Vein endothelial cell (primary cell): Measurements from ENCODE around the gene SIRT3. TPM values are rescaled to one million over a fixed set of nuclear protein-coding genes. Genes with fewer than 3 reads are reported as not detected.

Experiments used
- total RNA-seq: library from RNA; depleted of rRNA; stranded (reverse); fragments of >200 nt; gene quantifications from 2 replicates; pipeline ENCODE4 v1.2.3, GENCODE V29; 2012

Gene SIRT3
- 6.7 and 10.1 TPM in 2 replicates for total RNA-seq

DNA sequence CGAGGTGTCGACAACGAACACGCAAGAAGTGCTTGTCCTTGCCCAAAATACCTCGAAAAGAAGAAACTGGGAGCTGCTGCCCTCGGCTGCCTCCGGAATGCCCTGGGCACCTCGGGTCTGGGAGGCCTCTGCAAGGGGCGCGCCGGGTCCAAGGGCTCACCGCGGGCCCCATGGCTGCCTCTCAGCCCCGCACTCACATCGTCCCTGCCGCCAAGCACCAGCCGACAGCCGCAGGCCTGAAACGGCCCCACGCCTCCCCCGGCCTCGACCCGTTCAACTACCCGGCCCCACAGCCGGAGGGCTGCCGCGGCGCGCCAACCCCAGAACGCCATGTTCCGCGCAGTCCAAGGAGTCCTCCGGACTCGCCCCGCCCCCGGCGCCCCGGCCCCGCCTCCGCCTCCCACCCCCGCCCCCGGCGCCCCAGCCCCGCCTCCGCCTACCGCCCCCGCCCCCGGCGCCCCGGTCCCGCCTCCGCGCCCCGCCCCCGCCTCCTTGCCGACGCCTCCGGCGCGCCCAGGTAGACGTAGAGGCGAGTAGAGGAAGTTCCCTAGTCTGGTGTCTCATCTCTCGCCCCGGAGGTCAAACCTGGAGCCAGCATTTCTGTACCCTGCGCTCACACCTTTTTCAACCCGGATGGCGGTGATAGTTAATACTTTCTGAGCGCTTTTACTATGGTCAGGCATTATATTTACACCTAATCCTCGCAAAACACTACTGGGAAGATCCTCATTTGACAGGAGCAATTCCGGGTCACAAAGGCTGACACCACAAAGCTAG, at the start of gene SIRT3:
SIRT3 (minus strand) TSS at position 346 of the 777 bp plus-strand sequence; CDS start at position 332, 14 bp downstream.

DNA sequence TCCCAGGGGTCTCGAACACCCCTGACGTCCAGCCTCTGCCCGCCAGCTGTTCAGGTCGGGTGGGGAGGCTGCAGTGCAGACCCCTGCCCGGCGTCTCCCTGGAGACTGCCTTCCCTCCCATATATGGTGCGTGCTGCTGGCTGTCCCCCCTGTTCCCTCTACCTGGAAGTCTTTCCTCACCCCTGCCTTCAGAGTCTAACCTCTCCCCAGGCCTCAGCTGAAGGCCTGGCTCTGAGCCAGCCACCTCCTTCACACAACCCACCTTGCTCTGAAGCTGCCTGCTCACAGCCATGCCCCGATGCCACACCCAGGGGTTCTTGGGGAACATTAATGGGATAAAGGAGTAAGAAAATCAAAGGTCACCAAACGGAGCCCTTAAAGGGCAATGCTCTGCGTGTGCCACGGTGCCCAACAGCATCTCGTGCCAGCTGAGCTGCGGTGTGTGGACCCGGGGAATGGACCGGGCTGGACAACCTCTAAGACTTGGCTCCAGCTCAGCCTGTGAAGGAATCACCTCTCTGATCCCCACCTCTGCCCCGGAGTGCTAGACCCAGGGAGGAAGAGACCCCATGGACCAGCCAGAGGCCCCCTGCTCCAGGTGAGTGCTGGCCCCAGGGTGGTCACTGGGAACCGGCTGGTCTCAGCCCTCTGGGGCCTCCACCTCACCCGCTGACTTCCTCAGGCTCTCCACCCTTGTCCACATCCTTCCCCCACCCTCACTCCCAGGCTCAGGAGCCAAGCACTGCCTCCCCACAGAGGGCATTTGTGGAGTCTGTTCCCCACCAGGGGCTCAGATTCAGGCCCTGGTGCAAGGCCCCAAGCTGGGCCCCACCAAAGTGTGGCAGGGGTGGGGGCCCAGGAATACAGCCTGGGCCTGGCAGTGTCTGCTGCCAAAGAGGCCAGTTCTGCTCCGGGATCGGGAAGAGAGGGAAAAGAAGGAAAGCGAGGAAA, 42.1 kb upstream of the SIRT3 start, which contains the start of gene NLRP6:
NLRP6 (plus strand) TSS at position 407 of the 951 bp plus-strand sequence; CDS start at position 570, 163 bp downstream.

DNA sequence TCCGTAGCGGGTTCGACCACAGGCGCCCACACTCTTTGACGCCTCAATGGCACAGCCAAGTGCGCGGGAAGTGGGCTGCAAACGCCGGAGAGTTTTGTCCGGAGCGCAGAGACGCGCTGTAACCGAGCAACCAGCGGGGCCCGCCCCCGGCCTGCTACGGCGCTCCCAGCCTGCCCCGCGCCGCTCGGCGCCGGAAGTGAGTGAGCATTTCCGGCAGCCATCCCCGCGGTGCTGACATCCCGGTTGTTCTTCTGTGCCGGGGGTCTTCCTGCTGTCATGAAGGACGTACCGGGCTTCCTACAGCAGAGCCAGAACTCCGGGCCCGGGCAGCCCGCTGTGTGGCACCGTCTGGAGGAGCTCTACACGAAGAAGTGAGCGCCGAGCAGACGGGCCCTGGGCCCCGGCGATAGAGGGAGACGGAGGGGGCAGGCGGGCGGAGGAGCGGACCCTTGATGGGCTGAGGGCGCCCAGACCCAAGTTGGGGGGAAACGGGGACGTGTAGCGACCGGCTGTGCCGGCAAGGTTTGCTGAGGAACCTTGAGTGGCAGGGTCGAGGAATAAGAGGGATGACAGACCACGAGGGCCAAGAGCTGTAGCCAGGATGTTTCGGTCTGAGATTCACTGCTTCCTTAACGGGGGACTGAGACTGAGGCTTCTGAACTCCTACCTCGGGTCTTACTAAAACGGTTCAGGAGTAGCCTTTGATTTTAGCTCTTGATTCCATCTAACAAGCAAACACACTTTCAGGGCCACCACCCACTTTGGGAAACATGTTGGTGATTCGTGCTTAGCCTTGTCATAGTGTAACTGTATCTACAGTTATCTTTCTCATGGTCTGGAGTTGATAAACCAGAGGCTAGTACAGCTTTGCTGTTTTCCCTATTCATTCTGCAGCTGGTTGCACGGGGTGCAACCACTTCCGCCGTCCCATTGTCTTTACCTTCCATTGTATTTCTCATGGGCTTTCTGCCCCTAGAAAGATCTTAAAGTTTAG, 929 bp upstream of the SIRT3 start, which contains the start of gene PSMD13:
PSMD13 (plus strand) TSS at position 203 of the 994 bp plus-strand sequence; CDS start at position 277, 74 bp downstream.

DNA sequence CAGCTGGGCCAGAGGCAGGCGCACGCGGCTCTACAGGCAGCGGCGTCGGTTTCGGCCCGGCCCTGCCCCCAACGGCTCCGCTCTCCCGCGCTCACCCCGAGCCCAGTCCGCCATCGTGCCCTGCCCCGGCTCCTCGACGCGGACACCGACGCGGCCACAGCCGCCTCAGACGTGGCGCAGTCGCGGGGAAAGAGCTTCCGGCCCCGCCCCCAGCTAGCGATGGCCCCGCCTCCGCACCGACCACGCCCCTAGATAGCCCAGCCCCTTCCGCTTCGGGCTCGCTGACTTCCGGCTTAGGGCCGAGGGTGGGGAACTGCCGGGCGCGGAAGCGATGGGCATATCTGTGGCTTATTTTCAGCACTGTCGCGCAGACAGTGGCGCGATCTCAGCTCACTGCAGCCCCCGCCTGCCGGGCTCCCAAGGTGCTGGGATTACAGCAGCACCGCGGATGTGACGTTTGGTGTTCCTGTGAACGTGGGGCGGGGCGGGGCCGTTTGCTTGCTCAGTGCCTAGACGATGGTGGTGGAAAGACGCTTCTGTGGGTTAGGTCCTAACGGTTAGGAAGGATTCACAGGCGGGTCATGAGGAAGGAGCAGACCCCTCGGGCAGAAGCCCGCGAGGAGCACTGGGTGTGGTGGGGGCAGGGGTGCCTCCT, 28.8 kb downstream of the SIRT3 start, which contains the start of the genes BET1L and RIC8A:
BET1L (minus strand) TSS at position 192 of the 655 bp plus-strand sequence; CDS start at position 114, 78 bp downstream.
RIC8A (plus strand) TSS at position 501 of the 655 bp plus-strand sequence. CDS start 1,147 bp downstream, outside the sequence.

DNA sequence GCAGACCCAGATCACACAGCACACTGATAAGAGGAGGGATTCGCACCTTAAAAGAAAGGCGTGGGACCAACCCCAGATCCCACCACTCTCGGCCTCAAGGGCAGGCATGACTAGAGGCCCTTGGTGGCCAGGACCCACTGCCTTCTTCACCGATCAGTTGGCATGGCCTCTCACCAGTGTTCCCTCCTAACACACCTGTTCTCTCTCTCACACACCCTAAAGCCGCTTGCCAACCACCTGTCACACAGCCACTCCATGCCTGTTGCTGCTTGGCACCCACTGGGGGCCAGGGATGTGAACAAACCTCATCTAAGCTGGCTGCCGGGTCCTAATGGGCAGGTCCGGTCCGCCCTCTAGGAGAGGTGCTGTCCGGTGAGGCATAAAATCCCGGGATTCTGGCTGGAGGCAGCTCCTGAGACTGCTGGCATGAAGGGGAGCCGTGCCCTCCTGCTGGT, 43.4 kb downstream of the SIRT3 start, which contains the start of gene SCGB1C1:
SCGB1C1 (plus strand) TSS at position 405 of the 455 bp plus-strand sequence; CDS start at position 427, 22 bp downstream.

Other genes with a start within 250 kb of the SIRT3 start
- not detected in 2 replicates for gene SCGB1C1, start 43.3 kb downstream of the SIRT3 start, total RNA-seq
- gene BET1L, start 28.9 kb downstream of the SIRT3 start, total RNA-seq = 14.3 and 14.4 TPM in 2 replicates
- 147 and 164 TPM in 2 replicates for gene RIC8A, start 28.6 kb downstream of the SIRT3 start, total RNA-seq
- gene PSMD13, start 634 bp upstream of the SIRT3 start, total RNA-seq = 162 and 206 TPM in 2 replicates
- gene NLRP6, start 42.1 kb upstream of the SIRT3 start, total RNA-seq = not detected in 2 replicates
- gene PGGHG, start 52.8 kb upstream of the SIRT3 start, total RNA-seq = 17.3 and 24.2 TPM in 2 replicates
- not detected in 2 replicates for gene IFITM5, start 63.2 kb upstream of the SIRT3 start, total RNA-seq
- gene IFITM2, start 71.5 kb upstream of the SIRT3 start, total RNA-seq = 67.2 and 73.5 TPM in 2 replicates
- gene IFITM1, start 77.7 kb upstream of the SIRT3 start, total RNA-seq = 0.33 and 0.57 TPM in 2 replicates
- 55.7 and 70.9 TPM in 2 replicates for gene IFITM3, start 84.5 kb upstream of the SIRT3 start, total RNA-seq
- gene B4GALNT4, start 133.2 kb upstream of the SIRT3 start, total RNA-seq = 2.3 and 2.6 TPM in 2 replicates
- gene PKP3, start 157.9 kb upstream of the SIRT3 start, total RNA-seq = 0.65 and 0.86 TPM in 2 replicates
- 49.6 and 60.1 TPM in 2 replicates for gene SIGIRR, start 178.7 kb upstream of the SIRT3 start, total RNA-seq
- gene ANO9, start 205.7 kb upstream of the SIRT3 start, total RNA-seq = 0.33 and 0.48 TPM in 2 replicates
- gene PTDSS2, start 213.9 kb upstream of the SIRT3 start, total RNA-seq = 35.2 and 37.9 TPM in 2 replicates